Measurements from ENCODE around the gene KIAA0930.
"Not testable (repeated sequence)": the region's sequence is repeated elsewhere in the genome, so short reads cannot be mapped to it uniquely, and the experiment has no call there.

Gene KIAA0930

GRCh38 chr22:45280587-45280980 lies 39.9 kb upstream of the KIAA0930 start:
- Histone ChIP-seq H3K36me3 (replicated peaks) (no peaks in the 10 kb centered on the region), H3K27me3 (replicated peaks) (peaks cover 13% of the 10 kb centered on the region), H3K4me3 (ENCODE audit: low read depth, low read length) (no peak overlapping the region), H3K27ac (no peak overlapping the region)
- TF ChIP-seq, protein P1, sequence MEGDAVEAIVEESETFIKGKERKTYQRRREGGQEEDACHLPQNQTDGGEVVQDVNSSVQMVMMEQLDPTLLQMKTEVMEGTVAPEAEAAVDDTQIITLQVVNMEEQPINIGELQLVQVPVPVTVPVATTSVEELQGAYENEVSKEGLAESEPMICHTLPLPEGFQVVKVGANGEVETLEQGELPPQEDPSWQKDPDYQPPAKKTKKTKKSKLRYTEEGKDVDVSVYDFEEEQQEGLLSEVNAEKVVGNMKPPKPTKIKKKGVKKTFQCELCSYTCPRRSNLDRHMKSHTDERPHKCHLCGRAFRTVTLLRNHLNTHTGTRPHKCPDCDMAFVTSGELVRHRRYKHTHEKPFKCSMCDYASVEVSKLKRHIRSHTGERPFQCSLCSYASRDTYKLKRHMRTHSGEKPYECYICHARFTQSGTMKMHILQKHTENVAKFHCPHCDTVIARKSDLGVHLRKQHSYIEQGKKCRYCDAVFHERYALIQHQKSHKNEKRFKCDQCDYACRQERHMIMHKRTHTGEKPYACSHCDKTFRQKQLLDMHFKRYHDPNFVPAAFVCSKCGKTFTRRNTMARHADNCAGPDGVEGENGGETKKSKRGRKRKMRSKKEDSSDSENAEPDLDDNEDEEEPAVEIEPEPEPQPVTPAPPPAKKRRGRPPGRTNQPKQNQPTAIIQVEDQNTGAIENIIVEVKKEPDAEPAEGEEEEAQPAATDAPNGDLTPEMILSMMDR (IDR thresholded peaks at IDR 0.05; ENCODE audit: low read depth, low read length, missing control alignments), result no peak
- in situ Hi-C loops (cut with HindIII; ENCODE audit: low pct_ligation_motif_present, low sequenced_read_pairs), result no loop called here
- DNase-seq, result no peak

GRCh38 chr22:45278125-45278524 lies 37.4 kb upstream of the KIAA0930 start:
- no peak for DNase-seq
- Histone ChIP-seq H3K27me3 (replicated peaks) (no peaks in the 10 kb centered on the region), H3K27ac (no peak overlapping the region), H3K4me3 (ENCODE audit: low read depth, low read length) (no peak overlapping the region), H3K36me3 (replicated peaks) (no peaks in the 10 kb centered on the region)
- TF ChIP-seq, protein P1 (IDR thresholded peaks at IDR 0.05; ENCODE audit: low read depth, low read length, missing control alignments), result no peak
- in situ Hi-C loops (cut with HindIII; ENCODE audit: low pct_ligation_motif_present, low sequenced_read_pairs), result loop anchor here (10.0 kb wide), 1 partner anchor 157 kb away; no protein-coding TSS in a partner anchor

DNA sequence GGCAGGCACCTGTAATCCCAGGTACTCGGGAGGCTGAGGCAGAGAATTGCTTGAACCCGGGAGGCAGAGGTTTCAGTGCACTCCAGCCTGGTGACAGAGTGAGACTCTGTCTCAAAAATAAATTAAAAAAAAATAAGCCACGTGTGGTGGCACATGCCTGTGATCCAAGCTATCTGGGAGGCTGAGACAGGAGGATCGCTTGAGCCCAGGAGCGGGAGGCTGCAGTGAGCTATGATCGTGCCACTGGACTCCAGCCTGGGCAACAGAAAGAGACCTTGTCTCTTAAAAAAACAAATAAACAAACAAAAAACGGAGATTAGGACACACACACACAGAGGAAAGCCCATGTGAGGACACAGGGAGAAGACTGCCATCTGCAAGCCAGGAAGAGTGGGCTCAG lies 37.0 kb upstream of the KIAA0930 start:
- in situ Hi-C loops (cut with HindIII; ENCODE audit: low pct_ligation_motif_present, low sequenced_read_pairs), result loop anchor here (10.0 kb wide), 1 partner anchor 157 kb away; no protein-coding TSS in a partner anchor
- H3K4me3 ChIP-seq (ENCODE audit: low read depth, low read length); DNase-seq; H3K27me3 ChIP-seq (replicated peaks); H3K36me3 ChIP-seq (replicated peaks); H3K27ac ChIP-seq: not testable (repeated sequence)

- TF ChIP-seq, protein P1 (IDR thresholded peaks at IDR 0.05; ENCODE audit: low read depth, low read length, missing control alignments), result no peak
- in situ Hi-C loops (cut with HindIII; ENCODE audit: low pct_ligation_motif_present, low sequenced_read_pairs), result loop anchor here (10.0 kb wide), 1 partner anchor 158 kb away; no protein-coding TSS in a partner anchor
- no peaks in the 10 kb centered on the region for H3K27me3 ChIP-seq (replicated peaks)
- no peak overlapping the region for H3K4me3 ChIP-seq (ENCODE audit: low read depth, low read length)
- DNase-seq, result no peak
- H3K27ac ChIP-seq, result no peak overlapping the region
- H3K36me3 ChIP-seq (replicated peaks), result no peaks in the 10 kb centered on the region
Observed at GRCh38 chr22:45276507-45277105, 35.9 kb upstream of the KIAA0930 start.

GRCh38 chr22:45273452-45274075 lies 32.9 kb upstream of the KIAA0930 start:
- in situ Hi-C loops (cut with HindIII; ENCODE audit: low pct_ligation_motif_present, low sequenced_read_pairs), result loop anchor here (10.0 kb wide), 1 partner anchor 161 kb away; no protein-coding TSS in a partner anchor
- no peak for DNase-seq
- Histone ChIP-seq H3K27ac (no peak overlapping the region), H3K36me3 (replicated peaks) (no peaks in the 10 kb centered on the region), H3K27me3 (replicated peaks) (no peaks in the 10 kb centered on the region), H3K4me3 (ENCODE audit: low read depth, low read length) (no peak overlapping the region)
- TF ChIP-seq, protein P1 (IDR thresholded peaks at IDR 0.05; ENCODE audit: low read depth, low read length, missing control alignments), result no peak

GRCh38 chr22:45272498-45272897 lies 31.8 kb upstream of the KIAA0930 start:
- Histone ChIP-seq H3K27ac (no peak overlapping the region), H3K4me3 (ENCODE audit: low read depth, low read length) (no peak overlapping the region), H3K27me3 (replicated peaks) (no peaks in the 10 kb centered on the region), H3K36me3 (replicated peaks) (no peaks in the 10 kb centered on the region)
- TF ChIP-seq, protein P1 (IDR thresholded peaks at IDR 0.05; ENCODE audit: low read depth, low read length, missing control alignments), result no peak
- in situ Hi-C loops (cut with HindIII; ENCODE audit: low pct_ligation_motif_present, low sequenced_read_pairs), result loop anchor here (10.0 kb wide), 1 partner anchor 162 kb away; no protein-coding TSS in a partner anchor
- no peak for DNase-seq
